HFFc6 (cell line): ENCODE measurements around the gene S100PBP. TPM values are rescaled to one million over a fixed set of nuclear protein-coding genes. Genes with fewer than 3 reads are reported as not detected.

Experiments
- DNase-seq: peaks from one replicate; pipeline ENCODE4 v3.0.0-alpha.2; 2018
- H3K27ac Mint-ChIP-seq: 2 replicates; pipeline ENCODE4 v1.8.0; 2020; ENCODE audit warnings: mild to moderate bottlenecking, mixed read lengths
- H3K27me3 Mint-ChIP-seq: 2 replicates; pipeline ENCODE4 v1.8.0; 2021; ENCODE audit warnings: mild to moderate bottlenecking, moderate library complexity, mixed read lengths; ENCODE audit not compliant: insufficient read depth
- H3K36me3 Mint-ChIP-seq: 2 replicates; pipeline ENCODE4 v1.8.0; 2021; ENCODE audit warnings: low read depth, mixed read lengths
- H3K4me1 Mint-ChIP-seq: 2 replicates; pipeline ENCODE4 v1.8.0; 2020; ENCODE audit warnings: low read depth, mixed read lengths
- H3K4me3 Mint-ChIP-seq: 2 replicates; pipeline ENCODE4 v1.8.0; 2020; ENCODE audit warnings: mild to moderate bottlenecking, moderate library complexity, mixed read lengths
- H3K9me3 Mint-ChIP-seq: 2 replicates; pipeline ENCODE4 v1.8.0; 2020; ENCODE audit warnings: mild to moderate bottlenecking, mixed read lengths
- CTCF ChIP-seq: fragments of 200-600 bp; sonication (generic); IDR thresholded peaks from 2 replicates; pipeline ENCODE4 v1.5.0; 2021; ENCODE audit warnings: antibody characterized with exemption, mild to moderate bottlenecking
- total RNA-seq, 6 experiments: library from RNA; stranded (reverse); fragmentation: NEBNext Ultra II Directional; extraction: Animal tissue kit (Norgen Biotek cat#: 25700); gene quantifications; 2 replicates in 1 of 6; 3 replicates in 5 of 6; pipeline ENCODE4 v1.2.3, GENCODE V29; 2021

S100PBP gene
- total RNA-seq, 6 experiments from 2014 or later, result 20.0 to 24.9 (median 21.6) TPM

- Mint-ChIP-seq H3K27me3 (peaks cover 3% of the 10 kb centered on the region; the same call in 1 of the 2 replicates), H3K4me1 (peaks cover 23% of the 10 kb centered on the region), H3K36me3 (peaks cover 8% of the 10 kb centered on the region), H3K4me3 (no peak overlapping the region), H3K27ac (no peak overlapping the region), H3K9me3 (no peaks in the 10 kb centered on the region)
- DNase-seq, result no peak
- no peak for TF ChIP-seq CTCF
Measured at GRCh38 chr1:32864375-32865019, 47.0 kb downstream of the S100PBP start.

DNA sequence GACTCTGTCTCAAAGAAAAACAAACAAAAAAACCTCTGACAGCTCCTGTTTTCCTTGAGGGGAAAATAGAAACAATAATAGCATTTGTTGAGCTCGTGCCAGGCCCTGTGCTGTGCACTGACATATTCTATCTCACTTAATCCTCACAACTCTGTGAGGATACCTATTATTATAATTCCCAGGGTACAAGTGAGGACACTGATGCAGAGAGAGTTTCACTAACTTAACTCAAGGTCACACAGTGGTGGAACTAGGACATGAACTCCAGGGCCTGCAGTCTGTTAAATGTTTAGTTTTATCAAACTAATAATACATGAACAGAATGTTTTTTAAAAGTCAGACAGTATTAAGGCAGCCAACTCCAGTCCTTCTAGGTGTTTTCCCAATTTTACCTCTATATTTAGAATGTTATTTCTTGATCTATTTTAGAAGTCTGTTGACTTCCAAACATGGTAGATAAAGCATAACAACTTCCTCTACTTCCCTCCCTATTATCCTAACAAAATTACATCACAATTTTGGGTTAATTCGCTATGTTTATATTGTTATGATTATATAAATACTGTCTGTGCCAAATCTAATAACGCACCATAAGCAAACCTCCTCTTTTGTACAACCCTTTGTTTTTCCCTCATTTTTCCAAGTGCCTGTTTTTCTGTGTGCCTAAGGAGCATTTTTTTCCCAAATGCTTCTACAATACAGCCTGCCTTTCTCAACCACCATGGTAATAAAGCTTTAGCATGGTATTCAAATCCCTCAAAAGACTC lies 48.4 kb downstream of the S100PBP start:
- DNase-seq, result no peak
- peaks cover 3% of the 10 kb centered on the region; the same call in 1 of the 2 replicates for H3K27me3 Mint-ChIP-seq
- no peak for TF ChIP-seq CTCF
- peaks cover 29% of the 10 kb centered on the region for H3K4me1 Mint-ChIP-seq
- no peak overlapping the region for H3K4me3 Mint-ChIP-seq
- peaks cover 8% of the 10 kb centered on the region for H3K36me3 Mint-ChIP-seq
- H3K9me3 Mint-ChIP-seq, result no peaks in the 10 kb centered on the region
- no peak overlapping the region for H3K27ac Mint-ChIP-seq

DNA sequence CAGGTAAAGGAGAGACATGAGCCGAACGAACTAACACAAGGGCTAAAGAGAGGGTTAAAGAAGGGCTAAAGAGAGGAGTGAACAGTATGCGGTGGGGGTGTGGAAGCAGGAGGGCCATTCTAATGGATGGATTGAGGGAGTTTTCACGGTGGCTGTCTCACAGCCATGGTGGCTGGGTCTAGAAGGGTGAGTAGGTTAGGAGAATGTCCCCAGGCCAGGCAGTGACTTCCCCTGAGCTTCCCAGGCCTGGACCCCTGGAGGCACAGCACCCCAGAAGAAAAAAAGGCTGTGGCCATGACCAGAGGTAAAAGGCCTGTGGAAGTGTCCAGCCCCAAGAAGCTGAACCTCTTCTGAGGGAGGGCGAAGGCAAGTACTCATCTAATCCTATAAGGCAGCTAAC lies 49.7 kb downstream of the S100PBP start:
- H3K4me3 Mint-ChIP-seq, result no peak overlapping the region

GRCh38 chr1:32867671-32868070 lies 50.2 kb downstream of the S100PBP start:
- Mint-ChIP-seq H3K27me3 (peaks cover 13% of the 10 kb centered on the region), H3K9me3 (no peaks in the 10 kb centered on the region), H3K27ac (no peak overlapping the region), H3K4me1 (peaks cover 18% of the 10 kb centered on the region), H3K36me3 (peaks cover 4% of the 10 kb centered on the region), H3K4me3 (no peak overlapping the region)
- no peak for DNase-seq
- TF ChIP-seq CTCF, result no peak

More for the DNA sequence above, 49.7 kb downstream of the S100PBP start:
- Mint-ChIP-seq H3K4me1 (peaks cover 24% of the 10 kb centered on the region), H3K36me3 (peaks cover 8% of the 10 kb centered on the region), H3K27ac (no peak overlapping the region), H3K9me3 (no peaks in the 10 kb centered on the region), H3K27me3 (peaks cover 13% of the 10 kb centered on the region)
- no peak for TF ChIP-seq CTCF
- DNase-seq, result no peak

DNA sequence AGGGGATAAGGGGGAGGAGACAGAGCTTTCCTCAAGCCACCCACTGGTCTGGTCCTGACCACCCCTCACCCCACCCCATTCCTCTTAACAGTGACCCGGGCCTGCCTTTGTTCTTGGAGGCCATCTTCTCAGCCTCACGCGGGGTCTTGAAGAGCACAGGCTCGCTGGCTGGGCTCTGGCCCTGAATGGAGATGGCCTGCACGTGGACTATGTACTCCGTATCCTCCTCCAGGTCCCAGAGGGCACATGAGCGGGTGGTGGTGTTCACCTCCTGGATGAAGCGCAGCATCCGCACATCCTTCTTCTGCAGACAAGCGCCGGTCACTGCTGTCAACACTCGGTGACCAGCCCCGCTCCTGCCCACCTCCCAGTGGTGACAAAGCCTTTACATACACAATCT lies 50.6 kb downstream of the S100PBP start:
- Mint-ChIP-seq H3K4me3 (no peak overlapping the region), H3K9me3 (no peaks in the 10 kb centered on the region), H3K27ac (no peak overlapping the region), H3K4me1 (peaks cover 14% of the 10 kb centered on the region), H3K36me3 (no peaks in the 10 kb centered on the region), H3K27me3 (peaks cover 13% of the 10 kb centered on the region)
- TF ChIP-seq CTCF, result no peak
- DNase-seq, result no peak
